ENCODE data around the gene JADE2.

The JADE2 gene

DNA sequence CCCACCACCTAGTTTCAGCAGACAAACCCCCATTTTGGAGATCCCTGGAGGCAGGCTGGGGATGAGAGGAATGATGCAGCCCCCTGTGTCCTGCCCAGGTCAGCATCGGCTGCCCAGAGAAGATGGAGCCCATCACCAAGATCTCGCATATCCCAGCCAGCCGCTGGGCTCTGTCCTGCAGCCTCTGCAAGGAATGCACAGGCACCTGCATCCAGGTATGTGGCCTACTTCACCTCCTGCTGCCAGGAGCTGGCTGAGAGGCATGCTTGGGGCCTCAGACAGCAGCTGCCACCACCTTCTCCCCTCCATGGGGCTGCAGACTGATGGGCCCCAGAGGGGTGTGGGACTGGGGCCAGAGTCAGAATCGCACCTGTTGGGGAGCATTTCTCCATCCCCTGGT, 38.9 kb downstream of the JADE2 start:
- no peak overlapping the region for H3K27ac ChIP-seq

GRCh38 chr5:134565791-134566740, 40.6 kb downstream of the JADE2 start:
- H3K4me3 ChIP-seq, result no peak overlapping the region
- no peak overlapping the region for H3K27ac ChIP-seq

More for the DNA sequence above, 38.9 kb downstream of the JADE2 start:
- no peak overlapping the region for H3K4me3 ChIP-seq

- H3K27ac ChIP-seq, result no peak overlapping the region
- H3K4me3 ChIP-seq, result no peak overlapping the region
Observed at GRCh38 chr5:134566741-134567221, 41.3 kb downstream of the JADE2 start.

- H3K27ac ChIP-seq, result peak overlapping the region in 10 of 21 experiments; percentile 10 to 77 (median 44)
- H3K4me3 ChIP-seq, result no peak overlapping the region
Observed at GRCh38 chr5:134567641-134568336, 42.3 kb downstream of the JADE2 start.

DNA sequence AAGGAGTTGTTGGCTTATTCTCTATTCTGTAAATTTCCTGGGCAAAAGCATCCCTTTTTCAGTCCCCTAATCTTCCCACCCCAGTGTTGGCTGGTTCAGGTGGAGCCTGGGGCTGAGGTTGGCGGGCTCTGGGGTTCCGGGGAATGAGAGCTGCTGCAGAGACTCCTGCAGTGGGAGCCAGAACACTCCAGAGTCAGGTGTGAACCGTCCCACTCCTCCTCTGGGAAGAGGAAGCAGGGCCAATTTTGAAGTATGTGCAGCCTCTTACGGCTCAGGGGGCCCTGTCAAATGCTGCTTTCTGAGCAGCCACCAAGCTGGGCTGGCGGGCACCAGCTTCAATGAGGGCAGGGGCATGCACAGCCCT, 42.8 kb downstream of the JADE2 start:
- H3K27ac ChIP-seq, result peak overlapping the region in 15 of 21 experiments; percentile 1 to 77 (median 31)

GRCh38 chr5:134568761-134569695, 43.6 kb downstream of the JADE2 start:
- no peak overlapping the region for H3K4me3 ChIP-seq
- peak overlapping the region in 13 of 21 experiments; percentile 1 to 77 (median 32) for H3K27ac ChIP-seq

More for the DNA sequence above, 42.8 kb downstream of the JADE2 start:
- H3K4me3 ChIP-seq, result no peak overlapping the region

DNA sequence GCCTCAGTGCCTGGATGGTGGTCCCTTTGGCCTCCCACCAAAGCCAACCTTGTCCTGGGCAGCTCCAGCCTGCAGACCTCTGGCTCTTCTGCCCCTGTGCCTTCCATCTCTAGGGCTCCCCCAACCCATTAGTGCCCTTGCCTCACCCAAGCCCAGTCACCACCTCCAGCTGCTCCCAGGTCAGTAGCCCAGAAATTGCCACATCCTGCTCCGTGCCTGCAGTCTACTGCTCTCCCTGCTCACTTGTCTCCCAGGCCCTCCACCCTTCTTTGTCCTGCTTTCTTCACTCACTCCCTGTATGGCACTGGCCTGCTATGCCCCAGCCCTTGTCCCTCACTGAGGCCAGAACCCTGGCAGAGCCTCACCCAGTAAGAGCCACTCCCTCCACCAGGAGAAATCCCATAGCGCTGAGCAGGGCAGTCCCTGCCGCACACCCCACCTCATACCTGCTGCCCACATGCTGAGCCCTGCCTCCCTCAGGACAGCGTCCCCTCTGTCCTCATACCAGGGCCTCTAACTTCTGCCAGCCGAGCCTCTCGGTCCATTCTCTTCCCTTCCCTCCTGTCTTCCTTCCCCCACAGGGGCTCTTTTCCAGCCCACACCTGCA, 44.4 kb downstream of the JADE2 start:
- Histone ChIP-seq H3K4me3 (no peak overlapping the region), H3K27ac (peak overlapping the region in 3 of 21 experiments; percentile 32 to 77 (median 65))

GRCh38 chr5:134570365-134570758, 44.9 kb downstream of the JADE2 start:
- Histone ChIP-seq H3K27ac (no peak overlapping the region), H3K4me3 (no peak overlapping the region)

GRCh38 chr5:134570886-134571285, 45.4 kb downstream of the JADE2 start:
- H3K4me3 ChIP-seq, result no peak overlapping the region
- no peak overlapping the region for H3K27ac ChIP-seq

- no peak overlapping the region for H3K27ac ChIP-seq
Observed at GRCh38 chr5:134571693-134572405, 46.4 kb downstream of the JADE2 start.

DNA sequence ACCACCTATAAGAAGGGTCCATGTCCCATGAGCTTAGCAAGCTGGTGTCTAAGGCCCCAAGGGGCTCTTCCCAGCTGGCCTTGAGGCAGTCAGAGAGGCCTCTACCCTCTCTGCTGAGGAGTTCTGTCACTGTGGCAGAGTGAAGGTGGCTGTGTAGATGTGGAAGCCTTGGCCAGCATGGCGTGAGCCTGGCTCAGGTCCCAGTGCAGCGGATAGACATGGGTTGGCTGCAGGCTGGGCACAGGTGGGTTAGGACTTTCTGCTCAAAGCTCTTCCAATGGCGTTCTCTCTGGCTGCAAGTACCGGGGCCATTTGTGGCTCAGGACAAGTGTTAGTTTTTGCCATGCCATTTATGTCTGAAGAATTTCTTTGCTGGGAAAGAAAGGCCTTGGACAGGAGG, 47.3 kb downstream of the JADE2 start:
- H3K4me3 ChIP-seq, result no peak overlapping the region

More at GRCh38 chr5:134571693-134572405, 46.4 kb downstream of the JADE2 start:
- H3K4me3 ChIP-seq, result no peak overlapping the region

DNA sequence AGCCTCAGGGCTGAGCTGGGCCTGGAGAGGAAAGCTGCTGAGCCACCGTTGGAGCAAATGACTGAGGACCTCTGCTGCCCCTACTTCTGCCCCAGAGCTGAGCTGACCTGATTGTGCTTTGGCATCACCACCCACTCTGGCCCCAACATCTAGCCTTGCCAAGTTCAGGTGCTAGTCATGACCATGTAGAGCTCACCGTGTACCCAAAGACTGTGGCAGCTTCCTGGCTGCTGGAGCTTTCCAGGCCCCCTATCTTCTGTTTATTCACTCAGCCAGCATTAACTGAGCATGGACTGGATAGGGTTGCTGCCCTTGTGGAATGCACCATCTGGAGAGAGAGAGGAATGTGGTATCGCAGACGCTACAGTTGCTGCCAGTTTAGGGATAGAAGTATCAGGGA, 49.1 kb downstream of the JADE2 start:
- Histone ChIP-seq H3K27ac (no peak overlapping the region), H3K4me3 (no peak overlapping the region)

More for the DNA sequence above, 47.3 kb downstream of the JADE2 start:
- no peak overlapping the region for H3K27ac ChIP-seq

GRCh38 chr5:134575316-134575715, 49.8 kb downstream of the JADE2 start:
- no peak overlapping the region for H3K4me3 ChIP-seq
- H3K27ac ChIP-seq, result no peak overlapping the region

DNA sequence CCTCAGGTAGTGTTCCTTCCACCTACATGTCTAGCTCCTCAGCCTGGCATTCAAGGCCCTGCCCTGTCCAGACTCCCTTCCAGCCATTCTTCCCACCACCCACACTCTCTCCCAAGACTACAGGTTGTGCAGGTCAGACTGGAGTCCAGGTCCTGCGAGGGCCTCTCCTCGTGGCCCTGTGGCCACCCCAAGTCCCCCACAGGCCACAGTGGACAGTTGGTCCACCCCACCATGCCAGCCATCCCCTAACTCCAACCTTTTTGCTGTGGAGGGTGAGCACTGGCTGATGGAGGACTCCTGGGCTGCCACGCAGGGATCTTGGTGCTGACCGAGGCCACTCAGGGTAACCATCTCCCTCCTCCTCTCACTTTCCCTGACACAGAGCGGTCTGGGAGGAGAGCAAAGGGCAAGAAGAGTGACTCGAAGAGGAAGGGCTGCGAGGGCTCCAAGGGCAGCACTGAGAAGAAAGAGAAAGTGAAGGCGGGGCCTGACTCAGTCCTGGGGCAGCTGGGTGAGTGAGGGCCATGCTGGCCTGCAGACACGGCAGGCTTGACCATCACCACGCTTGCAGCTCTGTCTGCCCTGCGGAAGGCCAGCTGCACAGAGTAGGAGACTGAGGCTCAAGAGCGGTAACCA, 51.0 kb downstream of the JADE2 start:
- H3K27ac ChIP-seq, result peak overlapping the region in 1 of 21 experiments; percentile 30
- H3K4me3 ChIP-seq, result no peak overlapping the region

- H3K27ac ChIP-seq, result no peak overlapping the region
Observed at GRCh38 chr5:134577022-134577795, 51.7 kb downstream of the JADE2 start.

DNA sequence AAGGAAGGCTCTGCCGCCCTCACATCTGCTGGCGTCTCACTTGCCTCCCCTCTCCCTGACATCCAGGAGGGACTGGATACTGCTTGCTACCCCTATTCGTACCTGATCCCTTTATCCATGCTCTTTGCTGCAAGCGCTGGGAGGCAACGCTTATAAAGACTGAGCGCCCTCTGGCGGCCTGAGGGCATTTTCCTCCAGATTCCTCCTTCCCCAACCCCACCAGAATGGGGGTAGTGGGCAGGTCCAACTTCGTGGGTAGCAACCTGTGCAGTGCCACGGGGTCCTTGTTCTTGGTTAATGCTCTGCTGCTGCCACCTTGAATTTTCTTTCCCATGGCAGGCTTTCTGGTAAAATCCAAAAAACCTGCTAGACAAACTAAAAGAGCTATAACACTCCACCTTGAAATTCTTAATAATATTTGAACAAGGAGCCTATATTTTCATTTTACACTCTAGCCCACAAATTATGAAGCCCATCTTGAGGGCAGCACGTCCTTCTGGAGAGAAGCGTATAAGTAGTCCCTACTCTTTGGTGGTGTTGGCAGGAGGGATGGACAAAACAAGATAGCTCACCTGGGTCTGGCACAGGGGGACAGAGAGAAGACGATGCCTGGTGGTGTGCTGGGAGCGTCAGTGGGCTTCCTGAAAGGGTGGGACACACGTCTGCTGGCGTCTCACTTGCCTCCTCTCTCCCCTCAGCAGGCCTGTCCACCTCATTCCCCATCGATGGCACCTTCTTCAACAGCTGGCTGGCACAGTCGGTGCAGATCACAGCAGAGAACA, 52.5 kb downstream of the JADE2 start:
- Histone ChIP-seq H3K4me3 (no peak overlapping the region), H3K27ac (no peak overlapping the region)

More at GRCh38 chr5:134577022-134577795, 51.7 kb downstream of the JADE2 start:
- H3K4me3 ChIP-seq, result no peak overlapping the region

Measured in skin epidermis (tissue), 12 donors.